ENCODE measurements around the gene EGFL7. TPM values are rescaled to one million over a fixed set of nuclear protein-coding genes. Genes with fewer than 3 reads are reported as not detected.

The EGFL7 gene
- total and polyA plus RNA-seq, 4 donors = 32.1 to 39.7 (median 36.5) TPM

GRCh38 chr9:136693490-136694162, 30.9 kb downstream of the EGFL7 start (continued):
- TF ChIP-seq JUND (IDR thresholded peaks at IDR 0.05) = peak; percentile 86 to 89
- TF ChIP-seq NR2F2 (IDR thresholded peaks at IDR 0.05) = peak; percentile 97
- TF ChIP-seq GABPA (IDR thresholded peaks at IDR 0.05 in 1 of 2, conservative IDR thresholded peaks at IDR 0.05 in 1 of 2) = peak in 1 of 2 donors; percentile 43
- TF ChIP-seq YY1 (IDR thresholded peaks at IDR 0.05) = no peak

GRCh38 chr9:136694163-136694871, 31.6 kb downstream of the EGFL7 start:
- H3K4me3 ChIP-seq (ENCODE audit: low read depth in 1 of 3, low read length in 3 of 3) = no peak overlapping the region

GRCh38 chr9:136694872-136695247, 32.1 kb downstream of the EGFL7 start:
- H3K4me3 ChIP-seq (ENCODE audit: low read depth in 1 of 3, low read length in 3 of 3) = no peak overlapping the region
- 69% methylated on average over 11 of the region's 11 CpGs for WGBS
- DNase-seq (ENCODE audit: low spot score) = no peak
- peak overlapping the region; percentile 61 to 77 for H3K27ac ChIP-seq (ENCODE audit: low read depth in 1 of 2, low read length in 2 of 2)
- H3K27me3 ChIP-seq (ENCODE audit: control insufficient read depth in 4 of 4, insufficient read depth in 4 of 4, low read length in 3 of 4) = no peaks in the 10 kb centered on the region
- H3K36me3 ChIP-seq (ENCODE audit: control insufficient read depth in 4 of 4, insufficient read depth in 3 of 4, low read depth in 1 of 4, low read length in 3 of 4) = no peaks in the 10 kb centered on the region
- H3K9me3 ChIP-seq (ENCODE audit: control insufficient read depth in 4 of 4, low read length in 3 of 4) = no peaks in the 10 kb centered on the region
- no peak overlapping the region for H3K9ac ChIP-seq (ENCODE audit: low read depth in 1 of 2, low read length in 2 of 2)
- peaks cover 33 to 75% (median 68%) of the 10 kb centered on the region in 4 donors for H3K4me1 ChIP-seq (ENCODE audit: control insufficient read depth in 4 of 4, insufficient read depth in 4 of 4, low read length in 3 of 4)
- TF ChIP-seq JUND (IDR thresholded peaks at IDR 0.05) = no peak
- TF ChIP-seq ATF3 (IDR thresholded peaks at IDR 0.05) = no peak

More at GRCh38 chr9:136694163-136694871, 31.6 kb downstream of the EGFL7 start:
- Histone ChIP-seq H3K27me3 (ENCODE audit: control insufficient read depth in 4 of 4, insufficient read depth in 4 of 4, low read length in 3 of 4) (no peaks in the 10 kb centered on the region), H3K4me1 (ENCODE audit: control insufficient read depth in 4 of 4, insufficient read depth in 4 of 4, low read length in 3 of 4) (peaks cover 36 to 78% (median 69%) of the 10 kb centered on the region in 4 donors), H3K9ac (ENCODE audit: low read depth in 1 of 2, low read length in 2 of 2) (no peak overlapping the region), H3K36me3 (ENCODE audit: control insufficient read depth in 4 of 4, insufficient read depth in 3 of 4, low read depth in 1 of 4, low read length in 3 of 4) (no peaks in the 10 kb centered on the region), H3K27ac (ENCODE audit: low read depth in 1 of 2, low read length in 2 of 2) (peak overlapping the region; percentile 51 to 56), H3K9me3 (ENCODE audit: control insufficient read depth in 4 of 4, low read length in 3 of 4) (no peaks in the 10 kb centered on the region)
- DNase-seq (ENCODE audit: low spot score) = peak; percentile 75
- TF ChIP-seq SP1 (IDR thresholded peaks at IDR 0.05) (no peak), HNF4G (IDR thresholded peaks at IDR 0.05) (no peak), YY1 (IDR thresholded peaks at IDR 0.05) (no peak), RAD21 (IDR thresholded peaks at IDR 0.05) (peak; percentile 92 to 96), CTCF (IDR thresholded peaks at IDR 0.05; ENCODE audit: low read depth, low read length, missing input control) (peak; percentile 73)
- 34% methylated on average over 32 of the region's 32 CpGs for WGBS

- Histone ChIP-seq H3K4me3 (ENCODE audit: low read depth in 1 of 3, low read length in 3 of 3) (no peak overlapping the region), H3K36me3 (ENCODE audit: control insufficient read depth in 4 of 4, insufficient read depth in 3 of 4, low read depth in 1 of 4, low read length in 3 of 4) (no peaks in the 10 kb centered on the region), H3K9ac (ENCODE audit: low read depth in 1 of 2, low read length in 2 of 2) (peak overlapping the region in 1 of 2 donors; percentile 52), H3K4me1 (ENCODE audit: control insufficient read depth in 4 of 4, insufficient read depth in 4 of 4, low read length in 3 of 4) (peaks cover 28 to 71% (median 63%) of the 10 kb centered on the region in 4 donors), H3K9me3 (ENCODE audit: control insufficient read depth in 4 of 4, low read length in 3 of 4) (no peaks in the 10 kb centered on the region), H3K27me3 (ENCODE audit: control insufficient read depth in 4 of 4, insufficient read depth in 4 of 4, low read length in 3 of 4) (no peaks in the 10 kb centered on the region), H3K27ac (ENCODE audit: low read depth in 1 of 2, low read length in 2 of 2) (peak overlapping the region; percentile 61 to 77)
- 30% methylated on average over 10 of the region's 10 CpGs for WGBS
- DNase-seq (ENCODE audit: low spot score) = no peak
- TF ChIP-seq EGR1 (IDR thresholded peaks at IDR 0.05; ENCODE audit: low read depth in 2 of 2) (no peak), SP1 (IDR thresholded peaks at IDR 0.05) (peak; percentile 53), CTCF (IDR thresholded peaks at IDR 0.05; ENCODE audit: low read depth, low read length, missing input control) (no peak), HNF4A (conservative IDR thresholded peaks at IDR 0.05) (peak; percentile 48 to 80), RXRA (IDR thresholded peaks at IDR 0.05) (peak; percentile 69 to 84), ZBTB33 (IDR thresholded peaks at IDR 0.05) (peak; percentile 32), HNF4G (IDR thresholded peaks at IDR 0.05) (no peak), NR2F2 (IDR thresholded peaks at IDR 0.05) (no peak), FOXA1 (IDR thresholded peaks at IDR 0.05) (peak; percentile 91), TAF1 (conservative IDR thresholded peaks at IDR 0.05) (no peak), JUND (IDR thresholded peaks at IDR 0.05) (peak in 1 of 2 donors; percentile 12), GABPA (IDR thresholded peaks at IDR 0.05 in 1 of 2, conservative IDR thresholded peaks at IDR 0.05 in 1 of 2) (no peak), RAD21 (IDR thresholded peaks at IDR 0.05) (peak; percentile 32 to 47), YY1 (IDR thresholded peaks at IDR 0.05) (peak; percentile 30), FOXA2 (IDR thresholded peaks at IDR 0.05) (peak; percentile 94), ATF3 (IDR thresholded peaks at IDR 0.05) (no peak)
These were observed 32.7 kb downstream of the EGFL7 start for GRCh38 chr9:136695435-136695895.
